HepG2 (cell line): ENCODE results near the gene CHCHD3. TPM values are rescaled to one million over a fixed set of nuclear protein-coding genes. Genes with fewer than 3 reads are reported as not detected.
A peak's percentile ranks its signal among the peaks of the same experiment; 100 is the strongest.

Experiments
- ATAC-seq: fragments of 200-7000 bp; cut with Tn5 transposase; 3 replicates; pipeline ENCODE4 v1.9.1; 2020; ENCODE audit warnings: mild to moderate bottlenecking, moderate library complexity
- BruUV-seq: library from RNA; stranded (reverse); fragments of 400-500 nt; replicated peaks from 2 replicates; lab custom pipeline; 2021; lab: Mats Ljungman, UMichigan
- CTCF ChIA-PET: fragments of 300-600 bp; formaldehyde crosslinking; extraction: SDS; loops from one replicate; lab custom pipeline; 2021; ENCODE audit warnings: low total read pairs, inconsistent platforms, low intra/inter-chr PET ratio; lab: Yijun Ruan, JAX
- POLR2A ChIA-PET: fragments of 350-600 bp; sonication (Branson Sonifier 250); formaldehyde crosslinking; loops from one replicate; lab custom pipeline; 2020; ENCODE audit warnings: antibody characterized with exemption, inconsistent platforms; lab: Yijun Ruan, JAX
- DNase-seq: peaks from one replicate; pipeline ENCODE4 v3.0.0-alpha.2; 2015; ENCODE audit warnings: low spot score
- FAIRE-seq: peaks from 3 replicates; lab custom pipeline; 2011; peaks lifted over from hg19 to GRCh38; lab: Jason Lieb, UNC
- H2AFZ ChIP-seq: one replicate; pipeline ENCODE4 v1.6.1; 2011; ENCODE audit warnings: low read length, inconsistent platforms
- H3K27ac ChIP-seq: fragments of 300-600 bp; 3 replicates; pipeline ENCODE4 v1.8.0; 2011; ENCODE audit warnings: mixed run types, mild to moderate bottlenecking, mixed read lengths, low read length, inconsistent platforms; ENCODE audit not compliant: insufficient read depth; ENCODE audit errors: extremely low read length
- H3K27me3 ChIP-seq, 2 experiments: fragments of 200-600 bp in 1 of 2; 2 replicates in 1 of 2; 3 replicates in 1 of 2; pipeline versions ENCODE4 v1.6.0 to v1.8.0; 2011; ENCODE audit warnings: low read length in 2 of 2, mild to moderate bottlenecking in 2 of 2, moderate library complexity in 2 of 2, inconsistent platforms in 1 of 2; ENCODE audit not compliant: insufficient read depth in 2 of 2, control insufficient read depth in 1 of 2
- H3K36me3 ChIP-seq, 2 experiments: fragments of 200-600 bp in 1 of 2; replicated peaks in 1 of 2; 2 replicates in 1 of 2; 3 replicates in 1 of 2; pipeline versions ENCODE4 v1.5.1 to v1.8.0; 2011; ENCODE audit warnings: low read length in 2 of 2, inconsistent platforms in 1 of 2; ENCODE audit not compliant: insufficient read depth in 2 of 2, control insufficient read depth in 1 of 2
- H3K4me1 ChIP-seq: 2 replicates; pipeline ENCODE4 v1.5.1; 2012; ENCODE audit warnings: low read length, inconsistent platforms; ENCODE audit not compliant: insufficient read depth
- H3K4me2 ChIP-seq: 2 replicates; pipeline ENCODE4 v1.6.0; 2011; ENCODE audit warnings: low read depth, low read length, inconsistent platforms
- H3K4me3 ChIP-seq, 3 experiments: fragments of 200-600 bp in 1 of 3; sonication (generic), shearing (Covaris generic) in 1 of 3; replicated peaks in 1 of 3; 2 replicates each; pipeline ENCODE4 v1.5.1; 2011 to 2016; ENCODE audit warnings: low read length in 3 of 3, inconsistent platforms in 2 of 3, low read depth in 2 of 3, mild to moderate bottlenecking in 2 of 3, control low read depth in 1 of 3, mixed read lengths in 1 of 3; ENCODE audit not compliant: insufficient read depth in 1 of 3
- H3K79me2 ChIP-seq: one replicate; pipeline ENCODE4 v1.6.1; 2011; ENCODE audit warnings: low read length, inconsistent platforms; ENCODE audit not compliant: insufficient read depth
- H3K9ac ChIP-seq: 2 replicates; pipeline ENCODE4 v1.6.0; 2011; ENCODE audit warnings: mild to moderate bottlenecking, low read depth, low read length, inconsistent platforms; ENCODE audit not compliant: insufficient read depth
- H3K9me3 ChIP-seq: 2 replicates; pipeline ENCODE4 v1.5.1; 2012; ENCODE audit warnings: mild to moderate bottlenecking, low read length
- H4K20me1 ChIP-seq: 2 replicates; pipeline ENCODE4 v1.6.0; 2011; ENCODE audit warnings: inconsistent platforms, mild to moderate bottlenecking, low read length, moderate library complexity; ENCODE audit not compliant: insufficient read depth
- ATF7 ChIP-seq, 2 experiments: fragments of 450-650 bp in 1 of 2; sonication (generic) in 1 of 2; formaldehyde crosslinking in 1 of 2; IDR thresholded peaks; 2 replicates each; pipeline versions ENCODE4 v1.4.0 to v1.6.1; 2016 to 2020; ENCODE audit warnings: antibody characterized with exemption in 1 of 2, mild to moderate bottlenecking in 1 of 2, missing genetic modification reagents in 1 of 2
- CEBPB ChIP-seq: IDR thresholded peaks from 2 replicates; pipeline ENCODE4 v1.6.1; 2011; ENCODE audit warnings: low read depth, low read length, improper control_type of control experiment, borderline replicate concordance
- CEBPZ ChIP-seq: IDR thresholded peaks from 2 replicates; pipeline ENCODE4 v1.6.1; 2012; ENCODE audit warnings: low read length, improper control_type of control experiment
- CREB1 ChIP-seq, 2 experiments: fragments of 450-650 bp in 1 of 2; IDR thresholded peaks; 2 replicates each; pipeline ENCODE4 v1.6.1; 2016 to 2017; ENCODE audit warnings: control low read depth in 1 of 2, mild to moderate bottlenecking in 1 of 2, missing compliant biosample characterization in 1 of 2, missing genetic modification characterization in 1 of 2
- MAFF ChIP-seq: IDR thresholded peaks from 2 replicates; pipeline ENCODE4 v1.6.1; 2011; ENCODE audit warnings: low read depth, low read length, improper control_type of control experiment
- MAFK ChIP-seq, 2 experiments: IDR thresholded peaks in 1 of 2; conservative IDR thresholded peaks in 1 of 2; 2 replicates each; pipeline ENCODE4 v1.6.1; 2011; ENCODE audit warnings: improper control_type of control experiment in 2 of 2, low read length in 2 of 2
- TOE1 ChIP-seq: sonication (generic); formaldehyde crosslinking; IDR thresholded peaks from 2 replicates; pipeline ENCODE4 v1.4.0; 2020; ENCODE audit warnings: mild to moderate bottlenecking, missing genetic modification reagents
- TRAFD1 ChIP-seq: sonication (generic); formaldehyde crosslinking; IDR thresholded peaks from 2 replicates; pipeline ENCODE4 v1.5.1; 2020; ENCODE audit warnings: missing genetic modification reagents, mild to moderate bottlenecking, borderline replicate concordance
- ZNF207 ChIP-seq: fragments of 450-650 bp; IDR thresholded peaks from 2 replicates; pipeline ENCODE4 v1.6.1; 2016; ENCODE audit warnings: antibody characterized with exemption, borderline replicate concordance
- WGBS: methylation state at CpG from one replicate; pipeline ENCODE4 v1.1.6; 2017; ENCODE audit warnings: low lambda C conversion rate; 5-methylcytosine and 5-hydroxymethylcytosine counted together
- in situ Hi-C: cut with HindIII; loops from 2 replicates; pipeline ENCODE4 v1.10.0; 2017; ENCODE audit warnings: low pct_unique_long_range_greater_than_20kb; ENCODE audit not compliant: extremely low pct_ligation_motif_present
- intact Hi-C: fragments of 100-400 bp; cut with micrococcal nuclease; formaldehyde crosslinking; loops from one replicate; pipeline ENCODE4 v1.10.0; 2022; ENCODE audit not compliant: unreplicated experiment
- polyA plus RNA-seq, 8 experiments: library from polyadenylated mRNA; depleted of rRNA in 3 of 8; stranded (reverse) in 7 of 8; unstranded in 1 of 8; fragments of >200 nt; fragmentation: Illumina TruSeq in 4 of 8; extraction: Trizol in 4 of 8; gene quantifications; 2 replicates each; pipeline versions ENCODE4 v1.2.1 to v1.2.3, GENCODE V29; 2011 to 2016; ENCODE audit warnings: low read depth in 4 of 8, missing spikeins in 1 of 8, mixed read lengths in 1 of 8; ENCODE audit not compliant: insufficient read depth in 1 of 8
- total RNA-seq, 5 experiments: library from RNA; depleted of rRNA; stranded (reverse); fragments of >200 nt; fragmentation: Illumina TruSeq; extraction: Trizol; gene quantifications; 2 replicates each; pipeline ENCODE4 v1.2.3, GENCODE V29; 2016; ENCODE audit warnings: low read depth in 1 of 5

CHCHD3 gene
- total and polyA plus RNA-seq, 2 of the 13 experiments (the other 11 are each of a cell fraction or from before 2014, with no cell fraction given): 32.7 to 86.8 TPM

- in situ Hi-C loops (no loop called here), intact Hi-C loops (no loop called here)
- H3K79me2 ChIP-seq: no peaks in the 10 kb centered on the region
- no peak overlapping the region for H3K27ac ChIP-seq
- no peak overlapping the region for H2AFZ ChIP-seq
- H3K9ac ChIP-seq: no peak overlapping the region
- no peak for FAIRE-seq
- H3K4me2 ChIP-seq: no peak overlapping the region
- H3K9me3 ChIP-seq: peaks cover 6% of the 10 kb centered on the region; the same call in 1 of the 2 replicates
- no peaks in the 10 kb centered on the region for H4K20me1 ChIP-seq
- H3K4me1 ChIP-seq: no peaks in the 10 kb centered on the region
- CTCF ChIA-PET: no interaction called here
- TF ChIP-seq CREB1 (IDR thresholded peaks at IDR 0.05) (peak; percentile 69), CREB1 (CRISPR knock-in tag; IDR thresholded peaks at IDR 0.05) (no peak), MAFK (conservative IDR thresholded peaks at IDR 0.05 in 1 of 2, IDR thresholded peaks at IDR 0.05 in 1 of 2; ENCODE audit: low read length in 2 of 2) (peak in 1 of 2 experiments; percentile 34; a peak in 1 of 4 replicates), MAFF (peak; percentile 20; the same call in 1 of the 2 replicates), CEBPZ (no peak), ZNF207 (no peak), CEBPB (peak; percentile 47; the same call in 1 of the 2 replicates), ATF7 (IDR thresholded peaks at IDR 0.05) (peak; percentile 27; the same call in 1 of the 2 replicates), ATF7 (CRISPR knock-in tag; IDR thresholded peaks at IDR 0.05) (no peak), TOE1 (CRISPR knock-in tag) (no peak), TRAFD1 (CRISPR knock-in tag) (no peak)
- DNase-seq: no peak
- 23% methylated on average over 5 of the region's 5 CpGs for whole genome bisulfite sequencing
- no TSS peak for BruUV-seq
- POLR2A ChIA-PET: no interaction called here
- no peak for ATAC-seq
- no peak overlapping the region for H3K4me3 ChIP-seq
- no peaks in the 10 kb centered on the region for H3K27me3 ChIP-seq
- no peaks in the 10 kb centered on the region for H3K36me3 ChIP-seq
Measured at GRCh38 chr7:132773527-132773956, 308.3 kb downstream of the CHCHD3 start.
